Subcutaneous preadipocyte (primary cell): ENCODE results near the gene CHGA. TPM values are rescaled to one million over a fixed set of nuclear protein-coding genes. Genes with fewer than 3 reads are reported as not detected.

ENCODE experiments used
- total RNA-seq: library from RNA; depleted of rRNA; stranded (reverse); fragments of >200 nt; gene quantifications from 2 replicates; pipeline ENCODE4 v1.2.3, GENCODE V29; 2012

The CHGA gene
- not detected in 2 replicates for total RNA-seq

GRCh38 chr14:92922883-92923743 is at the start of gene CHGA:
TSS of gene CHGA (plus strand) at chr14:92923150. CDS start at chr14:92923360, 210 bp downstream.

Other genes with a start within 250 kb of the CHGA start
- gene LGMN, start 174.5 kb upstream of the CHGA start, total RNA-seq: 32.5 and 39.3 TPM in 2 replicates
- gene GOLGA5, start 128.8 kb upstream of the CHGA start, total RNA-seq: 34.9 and 45.7 TPM in 2 replicates
- 13.6 and 19.2 TPM in 2 replicates for gene ITPK1, start 192.8 kb downstream of the CHGA start, total RNA-seq